GM12892 (cell line): ENCODE data around the gene TMEM236.

ENCODE experiments used
- POLR2A ChIP-seq: IDR thresholded peaks from 2 replicates; pipeline ENCODE4 v1.6.1; 2011; ENCODE audit warnings: low read depth, low read length, control low read depth
- POLR2AphosphoS5 ChIP-seq: IDR thresholded peaks from 2 replicates; pipeline ENCODE4 v1.6.1; 2011; ENCODE audit warnings: low read depth, low read length, control low read depth
- TAF1 ChIP-seq: IDR thresholded peaks from 2 replicates; pipeline ENCODE4 v1.6.1; 2011; ENCODE audit warnings: low read depth, mild to moderate bottlenecking, control low read depth, low read length, borderline replicate concordance

DNA sequence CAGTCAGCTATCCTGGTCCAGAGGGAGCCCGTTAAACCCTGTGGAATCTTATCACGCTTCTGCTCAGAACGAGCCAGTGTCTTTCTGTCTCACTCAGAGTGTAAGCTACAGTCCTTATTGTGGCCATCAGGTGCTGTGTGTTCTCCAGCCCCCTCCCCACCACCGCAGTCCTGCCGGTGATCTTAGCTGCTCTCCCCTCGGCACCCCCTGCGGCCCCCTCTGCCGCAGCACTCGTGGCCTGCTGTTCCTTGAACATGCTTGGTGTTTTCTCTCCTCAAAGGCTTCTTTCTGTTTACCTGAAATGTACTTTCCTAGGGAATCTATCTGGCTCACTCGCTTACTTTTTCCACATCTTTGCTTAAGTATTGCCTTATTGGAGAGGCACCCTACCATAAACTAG lies 38.2 kb upstream of the TMEM236 start:
- TF ChIP-seq POLR2AphosphoS5 (no peak), POLR2A (no peak), TAF1 (no peak)
